ENCODE data around the gene LGR6. TPM values are rescaled to one million over a fixed set of nuclear protein-coding genes. Genes with fewer than 3 reads are reported as not detected.
A peak's percentile ranks its signal among the peaks of the same experiment; 100 is the strongest.

The LGR6 gene
- total RNA-seq, 1 experiment from 2014 or later = not detected

GRCh38 chr1:202149566-202149965 is 44.0 kb upstream of the LGR6 start:
- Histone ChIP-seq H3K79me2 (ENCODE audit: low read length) (no peaks in the 10 kb centered on the region), H3K9me3 (ENCODE audit: low read length) (no peaks in the 10 kb centered on the region), H2AFZ (ENCODE audit: low read length) (no peak overlapping the region), H3K9me2 (replicated peaks; ENCODE audit: insufficient read depth, low read length) (no peaks in the 10 kb centered on the region), H3K4me1 (ENCODE audit: low read length) (peaks cover 9% of the 10 kb centered on the region), H3K27me3 (ENCODE audit: low read length) (no peaks in the 10 kb centered on the region), H4K20me1 (ENCODE audit: insufficient read depth, low read depth, low read length) (no peaks in the 10 kb centered on the region), H3K9ac (ENCODE audit: low read length) (no peak overlapping the region), H3K4me3 (ENCODE audit: low read length) (no peak overlapping the region), H3K4me2 (ENCODE audit: low read depth, low read length, poor library complexity, severe bottlenecking) (no peak overlapping the region), H3K36me3 (ENCODE audit: insufficient read depth, low read length) (peaks cover 11% of the 10 kb centered on the region), H3K27ac (ENCODE audit: low read length) (no peak overlapping the region)
- no peak for DNase-seq

GRCh38 chr1:202150187-202150586 is 43.4 kb upstream of the LGR6 start:
- no peaks in the 10 kb centered on the region for H4K20me1 ChIP-seq (ENCODE audit: insufficient read depth, low read depth, low read length)
- H3K9me2 ChIP-seq (replicated peaks; ENCODE audit: insufficient read depth, low read length) = no peaks in the 10 kb centered on the region

GRCh38 chr1:202150602-202151001 is 43.0 kb upstream of the LGR6 start:
- peaks cover 11% of the 10 kb centered on the region for H3K4me1 ChIP-seq (ENCODE audit: low read length)
- no peak overlapping the region for H3K4me2 ChIP-seq (ENCODE audit: low read depth, low read length, poor library complexity, severe bottlenecking)
- no peak overlapping the region for H3K4me3 ChIP-seq (ENCODE audit: low read length)
- no peaks in the 10 kb centered on the region for H3K9me3 ChIP-seq (ENCODE audit: low read length)
- no peaks in the 10 kb centered on the region for H3K79me2 ChIP-seq (ENCODE audit: low read length)
- no peak for DNase-seq
- no peaks in the 10 kb centered on the region for H3K9me2 ChIP-seq (replicated peaks; ENCODE audit: insufficient read depth, low read length)
- no peaks in the 10 kb centered on the region for H3K27me3 ChIP-seq (ENCODE audit: low read length)
- peaks cover 12% of the 10 kb centered on the region for H3K36me3 ChIP-seq (ENCODE audit: insufficient read depth, low read length)
- no peak overlapping the region for H3K27ac ChIP-seq (ENCODE audit: low read length)
- no peak overlapping the region for H2AFZ ChIP-seq (ENCODE audit: low read length)
- no peaks in the 10 kb centered on the region for H4K20me1 ChIP-seq (ENCODE audit: insufficient read depth, low read depth, low read length)
- H3K9ac ChIP-seq (ENCODE audit: low read length) = no peak overlapping the region

More at GRCh38 chr1:202150187-202150586, 43.4 kb upstream of the LGR6 start:
- DNase-seq = no peak
- no peaks in the 10 kb centered on the region for H3K9me3 ChIP-seq (ENCODE audit: low read length)
- no peak overlapping the region for H3K4me3 ChIP-seq (ENCODE audit: low read length)
- peaks cover 11% of the 10 kb centered on the region for H3K4me1 ChIP-seq (ENCODE audit: low read length)
- no peaks in the 10 kb centered on the region for H3K79me2 ChIP-seq (ENCODE audit: low read length)
- H3K4me2 ChIP-seq (ENCODE audit: low read depth, low read length, poor library complexity, severe bottlenecking) = no peak overlapping the region
- no peaks in the 10 kb centered on the region for H3K27me3 ChIP-seq (ENCODE audit: low read length)
- no peak overlapping the region for H3K27ac ChIP-seq (ENCODE audit: low read length)
- no peak overlapping the region for H2AFZ ChIP-seq (ENCODE audit: low read length)
- H3K9ac ChIP-seq (ENCODE audit: low read length) = no peak overlapping the region
- H3K36me3 ChIP-seq (ENCODE audit: insufficient read depth, low read length) = peaks cover 12% of the 10 kb centered on the region

GRCh38 chr1:202151045-202151444 is 42.6 kb upstream of the LGR6 start:
- Histone ChIP-seq H3K9ac (ENCODE audit: low read length) (no peak overlapping the region), H2AFZ (ENCODE audit: low read length) (no peak overlapping the region), H3K79me2 (ENCODE audit: low read length) (no peaks in the 10 kb centered on the region), H3K4me2 (ENCODE audit: low read depth, low read length, poor library complexity, severe bottlenecking) (no peak overlapping the region), H3K27ac (ENCODE audit: low read length) (no peak overlapping the region), H4K20me1 (ENCODE audit: insufficient read depth, low read depth, low read length) (no peaks in the 10 kb centered on the region), H3K4me1 (ENCODE audit: low read length) (peaks cover 14% of the 10 kb centered on the region), H3K9me3 (ENCODE audit: low read length) (no peaks in the 10 kb centered on the region), H3K4me3 (ENCODE audit: low read length) (no peak overlapping the region), H3K27me3 (ENCODE audit: low read length) (no peaks in the 10 kb centered on the region), H3K36me3 (ENCODE audit: insufficient read depth, low read length) (peaks cover 12% of the 10 kb centered on the region), H3K9me2 (replicated peaks; ENCODE audit: insufficient read depth, low read length) (no peaks in the 10 kb centered on the region)
- no peak for DNase-seq

GRCh38 chr1:202152399-202152798 is 41.2 kb upstream of the LGR6 start:
- H3K36me3 ChIP-seq (ENCODE audit: insufficient read depth, low read length) = peaks cover 12% of the 10 kb centered on the region
- no peak overlapping the region for H3K27ac ChIP-seq (ENCODE audit: low read length)
- no peak overlapping the region for H2AFZ ChIP-seq (ENCODE audit: low read length)

GRCh38 chr1:202153284-202153683 is 40.3 kb upstream of the LGR6 start:
- Histone ChIP-seq H3K4me2 (ENCODE audit: low read depth, low read length, poor library complexity, severe bottlenecking) (no peak overlapping the region), H3K27ac (ENCODE audit: low read length) (no peak overlapping the region), H3K4me3 (ENCODE audit: low read length) (no peak overlapping the region), H3K9me2 (replicated peaks; ENCODE audit: insufficient read depth, low read length) (no peaks in the 10 kb centered on the region), H3K36me3 (ENCODE audit: insufficient read depth, low read length) (peaks cover 12% of the 10 kb centered on the region), H2AFZ (ENCODE audit: low read length) (no peak overlapping the region), H4K20me1 (ENCODE audit: insufficient read depth, low read depth, low read length) (no peaks in the 10 kb centered on the region), H3K27me3 (ENCODE audit: low read length) (no peaks in the 10 kb centered on the region), H3K9ac (ENCODE audit: low read length) (no peak overlapping the region), H3K4me1 (ENCODE audit: low read length) (peaks cover 15% of the 10 kb centered on the region), H3K79me2 (ENCODE audit: low read length) (no peaks in the 10 kb centered on the region), H3K9me3 (ENCODE audit: low read length) (no peaks in the 10 kb centered on the region)
- no peak for DNase-seq

More at GRCh38 chr1:202152399-202152798, 41.2 kb upstream of the LGR6 start:
- Histone ChIP-seq H3K9me2 (replicated peaks; ENCODE audit: insufficient read depth, low read length) (no peaks in the 10 kb centered on the region), H3K79me2 (ENCODE audit: low read length) (no peaks in the 10 kb centered on the region), H3K9ac (ENCODE audit: low read length) (no peak overlapping the region), H3K4me1 (ENCODE audit: low read length) (peaks cover 14% of the 10 kb centered on the region), H3K4me2 (ENCODE audit: low read depth, low read length, poor library complexity, severe bottlenecking) (no peak overlapping the region), H3K4me3 (ENCODE audit: low read length) (no peak overlapping the region), H4K20me1 (ENCODE audit: insufficient read depth, low read depth, low read length) (no peaks in the 10 kb centered on the region), H3K9me3 (ENCODE audit: low read length) (no peaks in the 10 kb centered on the region), H3K27me3 (ENCODE audit: low read length) (no peaks in the 10 kb centered on the region)
- DNase-seq = no peak

GRCh38 chr1:202154148-202154765 is 39.3 kb upstream of the LGR6 start:
- peaks cover 25% of the 10 kb centered on the region for H3K4me1 ChIP-seq (ENCODE audit: low read length)
- H3K4me3 ChIP-seq (ENCODE audit: low read length) = no peak overlapping the region
- H3K9ac ChIP-seq (ENCODE audit: low read length) = no peak overlapping the region
- no peaks in the 10 kb centered on the region for H3K27me3 ChIP-seq (ENCODE audit: low read length)
- no peak overlapping the region for H2AFZ ChIP-seq (ENCODE audit: low read length)
- H3K9me2 ChIP-seq (replicated peaks; ENCODE audit: insufficient read depth, low read length) = no peaks in the 10 kb centered on the region
- no peak overlapping the region for H3K27ac ChIP-seq (ENCODE audit: low read length)
- no peaks in the 10 kb centered on the region for H3K9me3 ChIP-seq (ENCODE audit: low read length)
- DNase-seq = no peak
- H3K4me2 ChIP-seq (ENCODE audit: low read depth, low read length, poor library complexity, severe bottlenecking) = no peak overlapping the region
- no peaks in the 10 kb centered on the region for H3K79me2 ChIP-seq (ENCODE audit: low read length)
- H3K36me3 ChIP-seq (ENCODE audit: insufficient read depth, low read length) = peaks cover 12% of the 10 kb centered on the region
- H4K20me1 ChIP-seq (ENCODE audit: insufficient read depth, low read depth, low read length) = no peaks in the 10 kb centered on the region

GRCh38 chr1:202154766-202155477 is 38.7 kb upstream of the LGR6 start:
- Histone ChIP-seq H3K79me2 (ENCODE audit: low read length) (0 out of 2 replicates have a peak, but pooled peaks cover 4% of the 10 kb centered on the region), H3K9ac (ENCODE audit: low read length) (no peak overlapping the region; the same call in 1 of the 2 replicates), H3K27me3 (ENCODE audit: low read length) (no peaks in the 10 kb centered on the region), H3K9me2 (replicated peaks; ENCODE audit: insufficient read depth, low read length) (no peaks in the 10 kb centered on the region), H3K27ac (ENCODE audit: low read length) (no peak overlapping the region), H3K4me3 (ENCODE audit: low read length) (no peak overlapping the region), H3K4me2 (ENCODE audit: low read depth, low read length, poor library complexity, severe bottlenecking) (peak overlapping the region; percentile 18), H2AFZ (ENCODE audit: low read length) (no peak overlapping the region), H3K4me1 (ENCODE audit: low read length) (peaks cover 31% of the 10 kb centered on the region), H4K20me1 (ENCODE audit: insufficient read depth, low read depth, low read length) (no peaks in the 10 kb centered on the region), H3K9me3 (ENCODE audit: low read length) (no peaks in the 10 kb centered on the region), H3K36me3 (ENCODE audit: insufficient read depth, low read length) (peaks cover 12% of the 10 kb centered on the region)
- DNase-seq = peak; percentile 87

All from Karpas-422 (cell line).